Hepatocyte (in vitro differentiated cells): ENCODE results near the gene NTN4. TPM values are rescaled to one million over a fixed set of nuclear protein-coding genes. Genes with fewer than 3 reads are reported as not detected.

Experiments
- DNase-seq: peaks from one replicate; pipeline ENCODE4 v3.0.0-alpha.2; 2016; ENCODE audit warnings: low spot score
- H2AFZ ChIP-seq: fragments of 200-600 bp; sonication (generic); 2 replicates; pipeline ENCODE4 v1.6.0; 2016; ENCODE audit warnings: antibody characterized with exemption, mild to moderate bottlenecking
- H3K27ac ChIP-seq: fragments of 200-600 bp; sonication (generic); 2 replicates; pipeline ENCODE4 v1.5.1; 2016; ENCODE audit warnings: mild to moderate bottlenecking
- H3K27me3 ChIP-seq: fragments of 200-600 bp; sonication (generic); 2 replicates; pipeline ENCODE4 v1.6.1; 2016
- H3K36me3 ChIP-seq: fragments of 200-600 bp; sonication (generic); replicated peaks from 2 replicates; pipeline ENCODE4 v1.5.1; 2016; ENCODE audit warnings: low read depth; ENCODE audit not compliant: insufficient read depth
- H3K4me1 ChIP-seq: fragments of 200-600 bp; sonication (generic); 2 replicates; pipeline ENCODE4 v1.5.1; 2016; ENCODE audit warnings: mild to moderate bottlenecking, moderate library complexity; ENCODE audit not compliant: insufficient read depth
- H3K4me2 ChIP-seq: fragments of 200-600 bp; sonication (generic); 2 replicates; pipeline ENCODE4 v1.6.0; 2016
- H3K4me3 ChIP-seq: fragments of 200-600 bp; sonication (generic); 2 replicates; pipeline ENCODE4 v1.5.1; 2016; ENCODE audit warnings: mild to moderate bottlenecking
- H3K79me2 ChIP-seq: fragments of 200-600 bp; sonication (generic); 2 replicates; pipeline ENCODE4 v1.6.0; 2017; ENCODE audit warnings: mild to moderate bottlenecking
- H3K9me2 ChIP-seq: fragments of 200-600 bp; sonication (generic); replicated peaks from 2 replicates; pipeline ENCODE4 v1.6.0; 2017; ENCODE audit warnings: mild to moderate bottlenecking; ENCODE audit not compliant: insufficient read depth
- H3K9me3 ChIP-seq: fragments of 200-600 bp; sonication (generic); 2 replicates; pipeline ENCODE4 v1.5.1; 2016; ENCODE audit warnings: low read depth, mild to moderate bottlenecking
- H4K20me1 ChIP-seq: fragments of 200-600 bp; sonication (generic); 2 replicates; pipeline ENCODE4 v1.6.0; 2016; ENCODE audit warnings: mild to moderate bottlenecking; ENCODE audit not compliant: insufficient read depth, poor library complexity, severe bottlenecking
- EZH2 ChIP-seq: fragments of 200-600 bp; sonication (generic); IDR thresholded peaks from 2 replicates; pipeline ENCODE4 v1.6.1; 2016; ENCODE audit warnings: antibody characterized with exemption, mild to moderate bottlenecking, borderline replicate concordance
- EZH2phosphoT487 ChIP-seq: fragments of 200-600 bp; sonication (generic); IDR thresholded peaks from one replicate; pipeline ENCODE4 v1.6.1; 2018; ENCODE audit warnings: antibody characterized with exemption, mild to moderate bottlenecking, low read depth, moderate library complexity; ENCODE audit not compliant: unreplicated experiment, severe bottlenecking
- WGBS: methylation state at CpG from one replicate; pipeline ENCODE4 v1.1.6; 2016; ENCODE audit warnings: low lambda C conversion rate; ENCODE audit errors: missing lambda C conversion rate; 5-methylcytosine and 5-hydroxymethylcytosine counted together
- polyA plus RNA-seq: library from polyadenylated mRNA; unstranded; fragments of >200 nt; fragmentation: Nextera tagmentation; extraction: Ambion mirVana; gene quantifications from 2 replicates; pipeline ENCODE4 v1.2.1, GENCODE V29; 2016
- total RNA-seq: library from RNA; depleted of rRNA; stranded (reverse); fragments of >200 nt; gene quantifications from 2 replicates; pipeline ENCODE4 v1.2.3, GENCODE V29; 2014
- TF ChIP-seq, protein P1 (sequence below): fragments of 200-600 bp; sonication (generic); IDR thresholded peaks from 2 replicates; pipeline ENCODE4 v1.5.1; 2016; ENCODE audit warnings: antibody characterized with exemption, mild to moderate bottlenecking; ENCODE audit not compliant: poor library complexity

NTN4 gene
- total and polyA plus RNA-seq, 2 experiments from 2014 or later: 20.2 to 37.0 TPM

DNA sequence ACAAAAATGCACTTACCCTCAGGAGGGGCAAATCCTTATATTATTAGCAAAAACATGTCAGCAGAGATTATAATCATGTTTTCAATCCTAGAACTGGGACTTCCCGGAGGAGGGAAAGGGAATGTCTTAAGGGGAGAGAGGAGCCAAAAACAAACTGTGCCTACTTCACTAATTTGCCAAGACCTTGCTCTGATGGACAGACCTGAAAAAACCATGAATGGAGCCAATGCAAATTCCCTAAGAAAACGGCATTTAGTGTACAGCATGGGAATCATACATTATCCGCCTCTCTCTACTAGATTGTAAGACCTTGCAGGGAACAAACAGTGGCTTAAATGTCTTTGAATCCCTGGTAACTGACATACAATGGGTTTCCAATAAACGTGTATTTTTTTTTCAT, 70.4 kb downstream of the NTN4 start:
- no peak overlapping the region for H3K27ac ChIP-seq
- WGBS: 86% methylated on average over 4 of the region's 4 CpGs

DNA sequence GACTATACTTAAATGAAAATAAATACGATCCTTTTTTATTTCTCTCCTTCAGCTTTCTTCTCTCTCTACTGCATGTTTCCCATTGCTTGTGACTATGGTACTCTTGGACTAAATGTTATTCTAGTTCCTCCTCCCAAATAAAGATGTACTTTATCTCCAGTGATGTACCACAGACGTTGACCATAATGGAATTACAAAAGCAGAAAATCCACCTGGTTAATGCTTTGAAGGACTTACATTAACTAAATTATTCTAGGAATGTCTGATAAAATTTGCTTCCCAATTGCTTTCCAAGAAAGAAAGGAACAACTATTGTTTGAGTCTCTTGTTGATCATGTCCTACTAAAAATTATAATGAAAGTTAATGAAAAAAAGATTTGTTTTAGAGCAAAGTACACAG, 71.8 kb downstream of the NTN4 start:
- DNase-seq: no peak
- Histone ChIP-seq H4K20me1 (no peaks in the 10 kb centered on the region), H3K4me3 (no peak overlapping the region), H2AFZ (no peak overlapping the region), H3K9me2 (no peaks in the 10 kb centered on the region), H3K27me3 (no peaks in the 10 kb centered on the region), H3K79me2 (no peaks in the 10 kb centered on the region), H3K9me3 (no peaks in the 10 kb centered on the region), H3K27ac (no peak overlapping the region), H3K4me2 (no peak overlapping the region), H3K36me3 (no peaks in the 10 kb centered on the region), H3K4me1 (no peaks in the 10 kb centered on the region)
- 65% methylated on average over 2 of the region's 2 CpGs for WGBS
- no peak for TF ChIP-seq EZH2

More for the DNA sequence above, 70.4 kb downstream of the NTN4 start:
- H3K4me2 ChIP-seq: no peak overlapping the region
- H4K20me1 ChIP-seq: no peaks in the 10 kb centered on the region
- no peaks in the 10 kb centered on the region for H3K27me3 ChIP-seq
- TF ChIP-seq EZH2 (no peak), EZH2phosphoT487 (no peak)
- TF ChIP-seq, protein P1, sequence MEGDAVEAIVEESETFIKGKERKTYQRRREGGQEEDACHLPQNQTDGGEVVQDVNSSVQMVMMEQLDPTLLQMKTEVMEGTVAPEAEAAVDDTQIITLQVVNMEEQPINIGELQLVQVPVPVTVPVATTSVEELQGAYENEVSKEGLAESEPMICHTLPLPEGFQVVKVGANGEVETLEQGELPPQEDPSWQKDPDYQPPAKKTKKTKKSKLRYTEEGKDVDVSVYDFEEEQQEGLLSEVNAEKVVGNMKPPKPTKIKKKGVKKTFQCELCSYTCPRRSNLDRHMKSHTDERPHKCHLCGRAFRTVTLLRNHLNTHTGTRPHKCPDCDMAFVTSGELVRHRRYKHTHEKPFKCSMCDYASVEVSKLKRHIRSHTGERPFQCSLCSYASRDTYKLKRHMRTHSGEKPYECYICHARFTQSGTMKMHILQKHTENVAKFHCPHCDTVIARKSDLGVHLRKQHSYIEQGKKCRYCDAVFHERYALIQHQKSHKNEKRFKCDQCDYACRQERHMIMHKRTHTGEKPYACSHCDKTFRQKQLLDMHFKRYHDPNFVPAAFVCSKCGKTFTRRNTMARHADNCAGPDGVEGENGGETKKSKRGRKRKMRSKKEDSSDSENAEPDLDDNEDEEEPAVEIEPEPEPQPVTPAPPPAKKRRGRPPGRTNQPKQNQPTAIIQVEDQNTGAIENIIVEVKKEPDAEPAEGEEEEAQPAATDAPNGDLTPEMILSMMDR: no peak
- no peaks in the 10 kb centered on the region for H3K9me2 ChIP-seq
- no peak overlapping the region for H3K4me3 ChIP-seq
- H3K9me3 ChIP-seq: no peaks in the 10 kb centered on the region
- H3K4me1 ChIP-seq: no peaks in the 10 kb centered on the region
- DNase-seq: no peak
- no peak overlapping the region for H2AFZ ChIP-seq
- H3K36me3 ChIP-seq: no peaks in the 10 kb centered on the region
- no peaks in the 10 kb centered on the region for H3K79me2 ChIP-seq

DNA sequence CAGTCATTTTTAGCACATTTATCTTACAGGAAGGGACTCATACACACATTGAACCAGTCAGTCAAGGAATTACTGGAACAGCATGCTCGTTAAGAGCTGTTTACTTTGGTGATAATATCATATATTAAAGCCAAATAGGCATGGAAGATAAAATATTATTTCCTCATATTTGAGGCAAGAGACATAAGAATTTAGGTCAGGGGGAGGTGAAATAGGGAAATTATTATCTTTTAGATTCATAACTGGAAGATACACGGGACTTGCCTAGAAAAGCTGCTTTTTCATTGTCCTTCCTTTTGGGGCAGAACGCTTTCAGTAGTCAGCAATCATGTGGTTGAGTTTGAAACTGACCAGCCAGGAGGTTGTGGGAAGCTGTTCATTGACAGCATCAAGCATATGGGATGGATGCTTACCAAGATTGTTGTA, 72.5 kb downstream of the NTN4 start:
- no peak overlapping the region for H3K4me3 ChIP-seq
- TF ChIP-seq, protein P1: no peak
- TF ChIP-seq EZH2 (no peak), EZH2phosphoT487 (no peak)

DNA sequence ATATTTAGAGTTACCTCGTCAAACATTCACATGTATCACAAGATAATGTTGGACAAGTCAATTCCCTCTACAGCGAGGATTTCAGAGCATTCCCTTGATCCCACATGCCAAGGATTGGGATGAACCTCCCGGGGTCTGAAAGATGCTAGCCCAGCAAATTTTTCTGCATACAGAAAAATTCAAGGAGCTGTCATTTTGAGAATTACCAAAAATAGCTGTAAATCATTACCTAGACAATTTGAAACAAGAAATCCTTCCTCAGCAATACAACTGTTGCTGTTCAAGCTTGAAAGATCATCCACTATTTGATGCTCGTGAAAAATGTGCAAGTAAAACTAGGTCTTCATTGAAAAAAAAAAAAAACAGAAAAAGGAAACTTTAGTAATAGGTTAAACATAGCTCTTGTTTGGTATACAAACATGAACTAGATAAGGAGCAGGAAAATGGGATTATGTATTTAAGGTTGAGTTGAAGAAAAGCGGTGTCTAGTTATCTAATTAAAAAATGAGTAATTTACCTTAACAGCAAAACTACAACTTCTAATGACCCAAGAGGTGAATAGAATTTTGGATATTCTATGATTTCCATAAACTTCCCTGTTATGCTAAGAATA, 73.1 kb downstream of the NTN4 start:
- Histone ChIP-seq H3K36me3 (no peaks in the 10 kb centered on the region), H3K9me3 (no peaks in the 10 kb centered on the region), H3K4me3 (no peak overlapping the region), H3K9me2 (no peaks in the 10 kb centered on the region), H4K20me1 (no peaks in the 10 kb centered on the region), H3K79me2 (no peaks in the 10 kb centered on the region), H3K27ac (no peak overlapping the region), H3K4me1 (no peaks in the 10 kb centered on the region), H3K4me2 (no peak overlapping the region), H3K27me3 (no peaks in the 10 kb centered on the region), H2AFZ (no peak overlapping the region)
- no peak for DNase-seq
- 68% methylated on average over 5 of the region's 5 CpGs for WGBS
- TF ChIP-seq EZH2 (no peak), EZH2phosphoT487 (no peak)
- TF ChIP-seq, protein P1: no peak

More for the DNA sequence above, 72.5 kb downstream of the NTN4 start:
- 82% methylated on average over 3 of the region's 3 CpGs for WGBS
- DNase-seq: no peak
- H3K9me3 ChIP-seq: no peaks in the 10 kb centered on the region
- H2AFZ ChIP-seq: no peak overlapping the region
- no peaks in the 10 kb centered on the region for H3K79me2 ChIP-seq
- H4K20me1 ChIP-seq: no peaks in the 10 kb centered on the region
- H3K27me3 ChIP-seq: no peaks in the 10 kb centered on the region
- no peak overlapping the region for H3K27ac ChIP-seq
- no peaks in the 10 kb centered on the region for H3K9me2 ChIP-seq
- H3K4me1 ChIP-seq: no peaks in the 10 kb centered on the region
- no peak overlapping the region for H3K4me2 ChIP-seq
- no peaks in the 10 kb centered on the region for H3K36me3 ChIP-seq
